Islet precursor cell (in vitro differentiated cells): ENCODE data around the gene IL17D.
"Not testable (repeated sequence)": the region's sequence is repeated elsewhere in the genome, so short reads cannot be mapped to it uniquely, and the experiment has no call there.

ENCODE experiments used
- DNase-seq: peaks from one replicate; pipeline ENCODE4 v3.0.0-alpha.2; 2018

IL17D gene

GRCh38 chr13:20702915-20703779 lies at the start of gene IL17D:
TSS of gene IL17D (plus strand) at chr13:20703699. CDS start at chr13:20704002, 303 bp downstream.
- peak; percentile 66 for DNase-seq

GRCh38 chr13:20654156-20654555 lies 49.3 kb upstream of the IL17D start:
- no peak for DNase-seq

GRCh38 chr13:20658451-20659040 lies 45.0 kb upstream of the IL17D start:
- no peak for DNase-seq

DNA sequence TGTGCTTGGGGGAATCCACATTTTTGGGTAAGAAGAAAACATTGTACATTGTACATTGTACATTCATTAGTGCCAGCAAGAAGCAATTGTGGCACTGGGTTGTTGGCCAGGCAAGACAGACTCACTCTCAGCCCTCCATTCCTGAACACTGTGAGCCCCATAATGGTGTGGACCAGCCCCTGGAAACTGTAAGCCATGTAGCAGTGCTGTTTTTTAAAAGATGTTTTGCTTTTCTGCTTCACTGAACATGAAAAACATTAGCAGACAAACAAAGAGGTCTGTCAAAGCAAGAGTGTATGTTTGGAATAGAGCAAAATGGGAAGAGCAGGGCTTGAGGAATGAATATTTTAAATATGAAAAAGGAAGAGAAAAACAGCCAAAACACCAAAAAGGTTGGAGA lies 39.1 kb upstream of the IL17D start:
- no peak for DNase-seq

DNA sequence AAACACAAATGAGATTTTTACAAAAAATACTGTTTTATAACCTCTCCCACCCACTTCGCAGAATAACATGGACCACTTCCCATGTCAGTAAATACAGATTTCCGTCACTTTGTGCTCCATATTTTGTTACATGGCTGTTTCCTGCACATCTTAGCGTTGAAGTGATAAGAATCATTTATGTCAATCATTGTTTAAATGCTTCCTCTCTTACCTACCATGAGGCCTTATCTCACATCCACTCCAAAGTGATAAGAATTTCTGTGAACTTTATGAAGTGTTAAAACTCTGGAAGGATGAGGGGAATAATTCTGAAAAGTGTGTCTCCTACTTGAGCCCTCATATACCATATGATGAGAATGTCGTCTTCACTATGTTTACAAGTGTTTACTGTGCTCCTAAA lies 36.6 kb upstream of the IL17D start:
- no peak for DNase-seq

DNA sequence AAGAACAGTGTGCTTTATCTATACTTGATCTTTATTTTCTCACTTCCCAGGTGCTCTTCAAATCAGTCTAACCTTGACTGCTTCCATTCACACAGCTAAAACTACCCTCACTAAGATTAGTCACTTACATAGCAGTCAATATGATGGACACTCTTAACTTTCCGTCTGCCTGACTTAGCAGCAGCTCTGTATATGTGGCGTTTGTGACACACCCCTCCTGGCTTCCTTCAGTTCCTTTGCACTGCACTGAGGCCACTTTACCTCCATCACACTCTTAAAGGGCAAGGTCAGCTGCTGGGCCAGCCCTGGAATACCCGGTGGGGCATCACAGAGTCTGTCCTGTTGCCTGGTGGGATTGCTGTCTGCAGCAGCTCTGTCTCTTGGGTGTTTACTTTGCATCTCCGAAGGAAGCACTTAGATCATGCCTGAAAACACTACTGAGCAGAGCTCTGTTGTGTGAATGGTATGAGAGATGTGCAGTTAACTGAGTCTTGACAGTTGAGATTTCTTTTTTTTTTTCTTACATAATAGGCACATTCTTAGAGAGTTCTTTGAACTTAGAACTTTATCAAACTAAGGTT lies 35.6 kb upstream of the IL17D start:
- DNase-seq = no peak

DNA sequence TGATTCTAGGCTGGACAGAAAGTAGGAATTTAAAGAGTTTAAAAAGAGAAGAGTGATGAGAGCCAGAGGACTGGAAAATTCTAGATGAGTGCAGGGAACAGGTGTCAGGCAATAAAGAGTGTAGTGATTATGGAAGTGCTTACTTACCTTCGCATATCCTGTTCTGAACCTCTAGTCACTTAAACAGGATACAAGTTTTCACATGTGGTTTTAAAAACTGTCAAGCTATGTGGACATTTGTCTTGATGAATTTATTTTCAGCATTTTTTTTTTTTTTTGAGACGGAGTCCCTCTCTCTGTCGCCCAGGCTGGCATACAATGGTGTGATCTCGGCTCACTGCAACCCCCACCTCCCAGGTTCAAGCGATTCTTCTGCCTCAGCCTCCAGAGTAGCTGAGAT lies 34.3 kb upstream of the IL17D start:
- no peak for DNase-seq

GRCh38 chr13:20671789-20672188 lies 31.7 kb upstream of the IL17D start:
- no peak for DNase-seq

DNA sequence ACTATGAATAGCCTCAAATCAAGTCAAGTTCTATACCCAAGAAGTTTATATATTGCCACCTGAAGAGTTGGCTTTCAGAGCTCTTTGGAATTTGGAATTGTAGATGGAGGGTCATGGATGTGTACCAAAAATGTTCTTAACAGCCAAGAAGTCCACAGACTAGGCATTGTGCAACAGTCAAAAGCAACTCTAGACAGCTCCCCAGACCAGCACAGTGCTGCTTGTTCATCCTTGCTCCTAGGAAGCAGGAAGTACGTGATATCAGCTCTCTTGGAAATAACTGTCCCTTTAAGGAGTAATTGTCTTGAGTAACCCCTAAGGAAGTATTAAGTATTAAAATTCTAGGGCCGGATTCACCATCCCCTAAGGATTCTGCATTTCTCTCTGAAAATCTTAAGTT lies 30.7 kb upstream of the IL17D start:
- DNase-seq = no peak

- DNase-seq = no peak
These were observed 29.8 kb upstream of the IL17D start for GRCh38 chr13:20673715-20674114.

- DNase-seq = no peak
These were observed 27.3 kb upstream of the IL17D start for GRCh38 chr13:20676213-20676612.

- peak; percentile 82 for DNase-seq
These were observed 24.9 kb upstream of the IL17D start for GRCh38 chr13:20678606-20679005.

DNA sequence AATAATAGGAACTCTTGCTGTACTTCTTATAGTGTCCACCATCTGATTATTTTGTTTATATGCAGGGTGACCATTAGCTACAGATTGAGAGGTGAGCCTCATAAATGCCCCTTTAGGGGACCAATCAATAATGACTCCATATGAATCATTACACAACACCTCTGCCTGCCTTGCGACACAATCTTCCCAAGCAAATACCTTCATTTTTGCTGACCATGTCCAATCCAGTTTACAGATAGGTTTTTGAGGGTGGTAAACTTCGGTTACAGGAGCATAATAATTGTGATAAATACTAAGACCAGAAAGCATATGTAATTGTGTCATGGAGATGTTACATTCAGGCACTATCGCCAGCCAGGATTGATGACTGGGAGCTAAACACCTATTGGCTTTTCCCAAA lies 23.6 kb upstream of the IL17D start:
- no peak for DNase-seq

GRCh38 chr13:20680416-20681080 lies 23.0 kb upstream of the IL17D start:
- no peak for DNase-seq

DNA sequence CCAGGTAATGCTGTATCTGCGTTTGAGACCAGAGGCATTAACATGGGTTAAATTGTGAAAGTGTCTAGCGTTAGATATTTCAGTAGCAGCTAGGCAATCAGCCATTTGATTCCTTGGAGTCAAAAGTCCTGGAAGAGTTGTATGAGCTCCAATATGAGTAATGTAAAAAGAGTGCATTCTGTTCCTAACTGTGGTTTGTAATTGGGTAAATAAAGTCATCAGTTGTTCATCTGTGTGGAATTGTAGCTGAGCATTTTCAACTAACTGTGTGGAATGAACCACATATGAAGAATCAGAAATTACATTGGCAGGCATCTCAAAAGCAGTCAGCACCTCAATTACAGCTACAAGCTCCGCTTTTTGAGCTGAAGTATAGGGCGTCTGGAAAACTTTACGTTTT lies 22.0 kb upstream of the IL17D start:
- not testable (repeated sequence) for DNase-seq

DNA sequence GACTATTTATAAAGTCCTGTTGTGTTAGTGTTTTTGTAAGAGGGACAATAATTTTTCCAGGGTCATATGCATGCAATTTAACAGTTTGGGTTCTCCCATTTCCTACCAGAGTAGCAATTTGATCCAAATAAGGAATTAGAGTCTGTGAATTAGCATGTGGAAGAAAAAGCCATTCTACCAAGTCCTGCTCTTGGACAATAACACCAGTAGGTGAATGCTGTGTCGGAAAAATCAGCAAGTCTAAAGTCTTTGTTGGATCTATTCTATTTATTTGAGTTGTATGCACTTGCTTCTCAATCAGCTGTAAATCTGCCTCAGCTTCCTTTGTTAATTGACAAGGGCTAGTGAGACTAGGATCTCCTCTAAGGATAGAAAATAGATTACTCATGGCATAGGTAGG lies 21.4 kb upstream of the IL17D start:
- DNase-seq = no peak

- DNase-seq = peak; percentile 68
These were observed 19.5 kb upstream of the IL17D start for GRCh38 chr13:20684041-20684440.

- DNase-seq = peak; percentile 53
These were observed 19.0 kb upstream of the IL17D start for GRCh38 chr13:20684546-20684945.

DNA sequence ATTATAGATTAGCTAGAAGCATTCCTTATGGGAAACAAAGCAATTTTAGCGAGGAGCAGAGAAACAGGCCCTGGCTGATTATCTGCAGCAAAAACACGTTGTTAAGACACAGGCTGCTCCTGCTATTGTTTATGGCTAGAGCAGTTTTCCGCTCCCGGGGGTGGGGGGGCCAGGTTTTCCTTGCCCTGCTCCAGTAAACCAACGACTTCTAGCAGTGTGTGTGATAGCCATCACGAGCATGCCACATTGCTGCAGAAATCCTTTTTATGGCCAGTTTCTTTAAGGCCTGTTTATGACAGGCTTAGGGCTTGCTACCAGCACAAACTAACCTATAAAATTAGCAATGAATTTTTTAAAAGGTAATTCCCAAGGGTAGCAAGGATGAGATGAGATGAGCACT lies 18.4 kb upstream of the IL17D start:
- peak; percentile 76 for DNase-seq

GRCh38 chr13:20686167-20686566 lies 17.3 kb upstream of the IL17D start:
- DNase-seq = no peak

DNA sequence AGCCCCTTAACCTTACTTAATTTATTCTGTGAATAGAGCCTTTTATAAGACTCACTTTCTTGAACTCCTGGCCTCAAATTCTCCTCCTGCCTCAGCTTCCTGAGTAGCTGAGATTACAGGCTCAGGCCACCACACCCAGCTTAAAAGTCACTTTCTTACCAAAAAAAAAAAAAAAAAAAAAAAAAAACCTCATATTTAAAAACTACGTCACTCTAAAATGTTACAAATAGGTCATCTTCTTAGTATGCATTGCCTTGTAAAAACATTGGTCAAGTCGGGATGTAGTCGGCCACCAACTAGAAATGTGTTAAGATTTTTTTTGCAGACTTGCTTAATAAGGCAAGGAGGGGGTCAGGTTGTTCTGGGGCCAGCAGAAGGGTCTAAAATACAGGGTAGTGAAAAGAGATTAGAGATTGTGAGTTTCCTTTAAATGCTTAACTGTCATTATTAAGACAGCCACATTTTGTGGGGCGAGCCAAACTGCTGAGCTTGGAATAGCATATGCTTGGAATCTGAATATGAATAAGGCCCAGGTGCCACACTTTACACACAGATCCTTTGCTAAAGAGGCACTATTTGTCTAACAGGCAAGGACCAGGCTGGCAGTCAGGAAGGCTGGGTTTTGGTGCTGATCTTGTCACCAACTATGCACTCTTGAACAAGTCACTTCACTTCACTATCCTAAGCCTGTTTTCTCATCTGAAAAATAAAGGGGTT lies 16.5 kb upstream of the IL17D start:
- DNase-seq = no peak

GRCh38 chr13:20689291-20689690 lies 14.2 kb upstream of the IL17D start:
- no peak for DNase-seq

DNA sequence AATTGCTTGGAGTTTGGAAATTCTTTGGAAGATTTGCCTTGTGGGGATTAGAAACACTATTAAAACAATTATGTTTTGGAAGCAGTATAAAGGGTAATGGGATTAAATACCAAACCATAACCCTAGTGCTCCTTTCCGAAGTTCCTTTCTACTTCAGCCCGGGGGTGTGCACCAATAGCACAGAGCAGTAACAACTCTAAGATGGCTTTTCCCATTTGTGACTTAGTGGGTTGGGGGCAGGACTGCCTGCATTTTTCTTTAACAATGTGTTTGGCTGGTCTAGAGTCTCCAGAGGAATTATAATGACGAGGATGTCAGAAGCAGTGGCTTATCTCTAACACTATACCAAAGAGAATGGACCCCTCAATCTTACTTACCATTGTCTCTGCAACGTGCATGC lies 11.9 kb upstream of the IL17D start:
- DNase-seq = no peak
